HS-27A (cell line): ENCODE results near the gene STIM1.

ENCODE experiments used
- DNase-seq: peaks from one replicate; pipeline ENCODE4 v3.0.0-alpha.2; 2012; ENCODE audit warnings: low read depth, missing footprints

STIM1 gene

DNA sequence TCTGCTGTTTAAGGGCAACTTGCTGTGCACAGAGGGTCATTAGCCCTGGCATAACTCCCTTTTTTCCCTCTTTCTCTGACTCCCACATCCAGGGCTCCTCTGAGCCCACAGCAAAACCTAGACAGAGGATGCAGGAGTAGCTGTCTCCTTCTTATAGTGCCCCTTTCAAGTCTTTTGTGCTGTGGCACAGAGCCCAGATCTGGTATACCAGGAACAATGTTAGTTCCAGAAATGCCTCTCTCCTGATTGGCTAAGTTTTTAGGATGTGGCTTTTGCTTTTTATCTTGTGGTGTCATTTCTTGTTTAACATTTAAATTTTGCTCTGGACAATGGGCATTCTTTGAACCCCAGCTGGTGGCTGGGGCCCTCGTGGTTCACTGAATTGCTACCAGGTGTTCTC, 213.5 kb downstream of the STIM1 start:
- no peak for DNase-seq

DNA sequence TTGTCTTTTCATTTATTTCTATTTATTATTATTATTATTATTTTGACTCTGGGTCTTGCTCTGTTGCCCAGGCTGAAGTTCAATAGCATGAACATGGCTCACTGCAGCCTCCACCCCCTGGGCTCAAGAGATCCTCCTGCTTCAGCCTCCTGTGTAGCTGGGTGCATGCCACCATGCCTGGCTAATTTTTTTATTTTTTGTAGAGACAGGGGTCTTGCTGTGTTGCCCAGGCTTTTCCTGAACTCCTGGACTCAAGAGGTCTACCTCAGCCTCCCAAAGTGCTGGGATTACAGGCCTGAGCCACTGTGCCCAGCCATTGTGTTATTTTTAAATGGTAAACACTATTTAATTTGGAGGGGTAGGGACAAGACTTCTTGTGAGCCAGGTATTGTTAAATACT, 215.9 kb downstream of the STIM1 start:
- DNase-seq = no peak

DNA sequence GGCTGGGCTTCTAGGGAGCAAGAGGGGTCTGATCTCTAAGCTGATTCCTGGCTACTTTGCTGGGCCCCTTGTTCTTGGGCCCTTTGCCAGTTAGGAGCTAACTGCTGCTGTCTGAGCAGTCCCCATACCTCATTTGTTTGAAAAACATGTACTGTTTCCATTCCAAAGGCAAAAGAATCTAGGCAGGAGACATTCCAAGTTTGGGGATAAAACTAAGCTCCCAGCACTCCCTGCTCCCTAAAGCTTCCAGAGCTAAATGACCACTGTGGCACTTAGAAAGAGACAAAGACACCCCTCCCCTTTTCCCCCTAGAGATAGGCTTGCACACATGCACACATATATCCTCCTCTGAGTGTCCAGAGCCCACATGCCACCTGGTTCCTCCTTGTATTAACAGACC, 216.4 kb downstream of the STIM1 start:
- DNase-seq = no peak

DNA sequence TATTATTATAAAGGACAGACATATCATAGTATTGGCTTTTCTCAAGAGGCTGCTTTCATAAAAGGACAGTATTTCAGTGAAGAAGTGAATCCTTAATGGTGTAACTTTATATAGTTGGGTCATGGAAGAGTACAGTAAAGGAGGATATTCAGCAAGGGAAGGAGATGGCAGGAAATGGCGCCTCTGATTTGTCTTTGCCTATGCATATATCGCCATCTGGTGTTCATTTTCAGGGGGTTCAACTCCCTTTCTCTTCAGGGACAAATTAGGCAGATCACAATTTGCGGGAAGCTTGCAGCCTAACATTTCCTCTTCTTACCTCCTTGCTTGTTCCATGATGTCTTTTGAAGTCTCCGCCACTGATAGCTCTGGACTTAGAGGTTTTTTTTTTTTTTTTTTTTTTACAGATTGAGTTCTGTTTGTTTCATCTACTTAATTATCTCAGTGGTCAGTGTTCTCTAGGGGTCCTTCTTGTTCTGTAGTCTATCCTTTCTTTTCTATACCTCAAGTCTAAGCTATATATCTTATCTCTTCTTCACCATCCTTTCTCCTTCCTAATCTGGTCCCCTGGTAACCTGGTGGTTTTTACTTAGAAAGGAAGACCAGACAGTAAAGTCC, 217.3 kb downstream of the STIM1 start:
- DNase-seq = peak; percentile 38

DNA sequence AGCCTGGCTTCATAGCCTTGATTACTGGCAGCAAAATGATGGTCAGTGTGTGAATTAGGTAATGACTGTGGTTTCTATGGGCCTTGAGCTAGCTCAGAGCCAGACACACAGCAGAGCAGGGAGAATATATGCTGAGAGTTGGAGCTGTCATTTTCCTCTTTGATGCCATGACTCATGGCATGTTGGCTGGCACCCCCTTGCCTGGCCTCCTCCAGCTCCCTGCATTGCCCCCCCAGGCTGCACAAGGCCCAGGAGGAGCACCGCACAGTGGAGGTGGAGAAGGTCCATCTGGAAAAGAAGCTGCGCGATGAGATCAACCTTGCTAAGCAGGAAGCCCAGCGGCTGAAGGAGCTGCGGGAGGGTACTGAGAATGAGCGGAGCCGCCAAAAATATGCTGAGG, 218.8 kb downstream of the STIM1 start:
- DNase-seq = no peak

DNA sequence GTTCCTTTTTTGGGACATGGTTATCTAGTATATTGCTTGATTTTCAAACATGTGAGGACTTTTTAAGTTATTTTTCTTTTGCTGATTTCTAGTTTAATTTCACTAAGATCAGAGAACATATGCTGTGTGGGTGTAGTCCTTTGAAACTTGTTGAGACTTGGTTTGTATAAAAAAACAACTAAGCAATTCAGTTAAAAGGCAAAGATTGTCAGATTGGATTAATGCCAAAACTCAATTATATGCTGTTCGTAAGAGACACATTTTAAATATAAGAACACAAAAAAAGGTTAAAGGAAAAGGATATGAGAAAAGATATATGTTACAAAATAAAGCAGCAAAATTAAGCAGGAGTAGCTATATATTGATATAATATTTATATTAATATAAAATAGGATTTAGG, 221.3 kb downstream of the STIM1 start:
- no peak for DNase-seq

DNA sequence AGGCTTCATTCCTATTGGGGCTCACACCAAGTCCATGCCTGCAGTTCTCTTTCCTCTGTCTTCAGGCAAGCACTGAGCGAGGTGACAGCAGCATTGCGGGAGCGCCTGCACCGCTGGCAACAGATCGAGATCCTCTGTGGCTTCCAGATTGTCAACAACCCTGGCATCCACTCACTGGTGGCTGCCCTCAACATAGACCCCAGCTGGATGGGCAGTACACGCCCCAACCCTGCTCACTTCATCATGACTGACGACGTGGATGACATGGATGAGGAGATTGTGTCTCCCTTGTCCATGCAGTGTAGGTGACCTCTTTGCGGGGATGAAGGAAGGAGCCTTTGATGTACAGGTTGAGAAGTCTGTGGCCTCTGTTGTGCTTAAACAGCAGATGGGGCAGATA, 227.7 kb downstream of the STIM1 start:
- DNase-seq = no peak

DNA sequence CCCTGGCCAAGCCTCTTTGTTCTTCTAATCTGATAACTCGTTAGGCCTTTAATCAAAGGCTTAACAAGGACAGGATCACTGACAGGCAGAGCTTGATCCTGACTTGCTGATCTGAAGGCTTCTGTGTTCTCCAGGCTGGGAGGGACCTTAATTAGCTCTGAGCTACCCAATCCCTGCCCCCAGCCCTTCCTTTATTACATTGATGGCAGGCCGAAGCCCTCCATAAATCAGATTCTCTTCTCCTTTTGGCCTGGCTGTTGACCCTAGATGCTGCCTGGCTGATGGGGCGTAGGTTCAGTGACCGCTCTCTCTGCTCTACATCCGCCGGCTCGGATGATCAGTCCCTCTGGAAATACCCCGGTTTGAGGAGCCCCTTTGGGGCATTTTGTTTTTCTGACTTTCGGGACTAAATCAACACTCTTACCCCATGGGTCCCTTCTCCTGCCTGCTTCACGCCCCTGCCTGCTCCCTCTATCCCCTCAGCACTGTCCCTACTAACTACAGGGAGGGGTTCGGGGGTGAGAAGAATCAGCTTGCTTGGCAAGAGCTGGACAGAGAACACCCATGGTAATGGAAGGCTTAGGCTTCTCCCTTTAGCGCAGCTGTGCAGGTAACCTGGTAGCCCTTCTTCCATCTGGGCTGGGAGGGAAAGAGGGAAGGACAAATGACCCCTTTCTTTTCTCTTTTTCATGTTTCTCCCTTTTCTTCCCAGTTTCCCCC, 229.1 kb downstream of the STIM1 start:
- DNase-seq = no peak

DNA sequence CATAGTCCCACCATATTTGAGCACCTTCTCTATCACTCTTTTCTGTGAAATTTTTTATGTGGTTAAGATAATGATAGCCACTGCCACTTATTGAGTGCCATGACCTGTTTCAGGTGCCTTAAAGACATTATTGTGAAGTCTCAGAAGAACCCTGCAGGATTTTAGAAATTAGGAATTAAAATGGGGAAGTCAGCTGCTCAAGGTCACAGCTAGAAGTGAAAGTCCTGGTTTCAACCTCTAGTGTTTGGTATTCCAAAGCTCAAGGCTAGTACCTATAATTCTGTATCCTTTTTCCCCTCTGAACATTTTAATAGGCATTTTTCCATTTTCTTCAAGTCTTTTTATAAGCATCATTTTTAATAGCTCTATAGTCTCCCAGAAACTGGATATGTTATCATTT, 230.1 kb downstream of the STIM1 start:
- DNase-seq = no peak

DNA sequence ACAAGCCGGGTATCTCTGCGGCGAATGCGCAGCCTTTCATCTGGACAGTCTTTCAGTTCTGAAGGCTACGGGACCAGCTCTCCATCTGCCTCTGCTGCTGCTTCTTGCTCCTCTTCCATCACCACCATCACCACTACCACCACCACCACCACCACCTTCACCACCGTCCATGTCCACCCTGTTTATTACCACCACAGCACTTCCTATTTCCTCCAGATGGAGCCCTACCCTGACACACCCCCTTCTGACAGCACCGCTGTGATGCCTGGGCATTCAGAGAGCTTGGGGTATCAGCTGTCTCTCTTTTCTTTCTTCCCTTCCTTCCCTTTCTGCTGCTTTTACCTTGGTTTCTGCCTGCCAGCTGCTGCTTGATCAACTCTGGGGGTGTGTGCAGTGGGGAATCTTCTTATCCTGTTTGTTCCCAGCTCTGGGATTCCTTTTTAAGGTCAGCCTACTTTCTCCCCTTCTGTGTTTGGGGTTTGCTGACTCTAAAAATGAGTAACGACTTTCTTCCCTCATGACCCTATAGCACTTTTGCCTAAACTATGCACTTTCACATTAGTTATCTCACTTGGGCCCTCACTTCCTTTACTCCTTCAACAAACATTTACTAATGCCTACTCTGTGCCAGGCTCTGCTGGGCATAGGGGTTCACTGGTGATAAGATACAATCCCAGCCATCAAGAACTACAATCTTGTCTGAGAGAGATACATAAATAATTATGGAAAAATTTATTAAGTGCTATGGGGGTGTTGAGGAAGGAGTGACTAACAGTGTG, 231.3 kb downstream of the STIM1 start:
- DNase-seq = no peak

DNA sequence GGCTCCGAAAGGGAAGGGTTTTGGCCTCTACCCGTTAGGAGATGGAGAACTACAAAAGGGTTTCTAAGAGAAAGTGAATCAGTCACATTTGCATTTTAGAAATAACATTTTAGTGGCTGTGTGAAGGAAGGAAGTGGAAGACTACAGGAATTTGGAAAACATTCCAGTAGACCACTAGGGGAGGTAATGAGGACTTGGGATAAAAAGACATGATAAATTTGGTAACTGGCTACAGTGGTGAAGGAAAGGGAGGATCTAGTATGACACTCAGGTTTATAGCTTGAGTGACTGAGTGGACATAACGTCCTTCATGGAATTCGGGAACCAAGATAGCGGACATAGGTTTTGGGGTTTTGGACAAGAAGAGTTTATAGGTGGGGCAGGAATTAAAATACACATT, 232.1 kb downstream of the STIM1 start:
- DNase-seq = no peak

DNA sequence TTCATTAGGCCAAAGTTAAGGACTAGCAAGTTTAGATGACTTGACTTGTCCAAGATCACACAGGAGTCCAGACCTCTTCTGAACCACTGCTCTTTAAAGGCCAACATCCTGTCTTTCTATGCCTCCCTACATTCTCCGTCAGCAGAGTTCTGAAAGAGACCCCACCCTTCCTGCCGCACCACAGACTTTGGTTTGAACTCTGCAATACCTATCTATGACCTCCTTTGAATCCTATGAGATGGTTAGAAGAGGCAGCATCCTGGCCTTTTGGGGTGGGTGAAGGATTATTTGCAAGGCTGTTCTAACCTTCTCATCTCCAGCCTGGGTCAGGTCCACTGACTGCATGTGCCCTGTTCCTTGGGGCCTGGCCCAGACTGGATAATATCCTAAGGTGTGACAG, 234.8 kb downstream of the STIM1 start:
- no peak for DNase-seq

DNA sequence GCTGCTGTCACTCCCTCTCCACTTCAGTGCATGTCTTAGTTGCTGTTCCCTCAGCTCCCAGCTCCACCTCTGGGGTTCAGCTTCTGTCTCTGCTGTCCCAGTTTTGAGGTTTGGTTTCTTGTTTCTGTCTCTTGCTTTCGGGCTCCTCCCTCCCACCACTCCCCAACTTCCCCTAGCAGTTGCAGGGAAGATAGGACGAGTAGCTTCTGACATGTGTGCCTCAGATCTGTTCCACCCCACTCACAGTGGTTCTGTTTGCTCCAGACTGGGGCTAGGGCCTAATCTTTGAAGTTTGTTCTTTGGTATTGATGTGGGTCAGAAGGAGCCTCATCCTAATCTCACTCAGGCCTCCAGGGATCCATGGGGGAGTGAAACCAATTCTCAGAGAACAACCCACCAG, 236.6 kb downstream of the STIM1 start:
- no peak for DNase-seq

DNA sequence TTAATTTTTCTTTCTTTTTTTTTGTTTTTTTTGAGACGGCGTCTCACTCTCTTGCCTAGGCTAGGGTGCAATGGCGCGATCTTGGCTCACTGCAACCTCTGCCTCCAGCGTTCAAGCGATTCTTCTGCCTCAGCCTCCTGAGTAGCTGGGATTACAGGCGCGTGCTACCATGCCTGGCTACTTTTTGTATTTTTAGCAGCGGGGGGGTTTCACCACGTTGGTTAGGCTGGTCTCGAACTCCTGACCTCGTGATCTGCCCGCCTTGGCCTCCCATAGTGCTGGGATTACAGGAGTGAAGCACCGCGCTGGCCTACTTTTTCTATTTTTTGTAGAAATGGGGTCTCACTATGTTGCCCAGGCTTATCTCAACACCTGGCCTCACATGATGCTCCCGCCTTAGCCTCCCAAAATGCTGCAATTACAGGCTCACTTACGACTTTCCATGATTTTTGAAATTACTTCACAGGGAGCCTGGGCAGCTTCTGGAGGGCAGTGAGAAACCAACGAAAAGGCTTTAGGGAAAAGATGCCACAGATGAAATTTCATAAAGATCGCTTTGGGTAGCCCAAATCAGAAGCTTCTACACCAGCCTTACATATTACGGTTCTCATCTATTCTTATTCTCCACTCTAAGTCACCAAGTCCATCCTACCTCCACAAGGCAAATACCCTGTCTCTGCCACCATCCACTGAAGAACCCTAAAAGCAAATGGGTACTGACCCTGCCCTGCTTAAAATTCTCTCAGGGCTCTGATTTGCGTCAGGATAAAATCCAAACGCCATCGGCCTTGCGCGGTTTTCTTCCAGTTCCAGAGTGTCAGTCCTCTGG, 238.3 kb downstream of the STIM1 start:
- DNase-seq = no peak

DNA sequence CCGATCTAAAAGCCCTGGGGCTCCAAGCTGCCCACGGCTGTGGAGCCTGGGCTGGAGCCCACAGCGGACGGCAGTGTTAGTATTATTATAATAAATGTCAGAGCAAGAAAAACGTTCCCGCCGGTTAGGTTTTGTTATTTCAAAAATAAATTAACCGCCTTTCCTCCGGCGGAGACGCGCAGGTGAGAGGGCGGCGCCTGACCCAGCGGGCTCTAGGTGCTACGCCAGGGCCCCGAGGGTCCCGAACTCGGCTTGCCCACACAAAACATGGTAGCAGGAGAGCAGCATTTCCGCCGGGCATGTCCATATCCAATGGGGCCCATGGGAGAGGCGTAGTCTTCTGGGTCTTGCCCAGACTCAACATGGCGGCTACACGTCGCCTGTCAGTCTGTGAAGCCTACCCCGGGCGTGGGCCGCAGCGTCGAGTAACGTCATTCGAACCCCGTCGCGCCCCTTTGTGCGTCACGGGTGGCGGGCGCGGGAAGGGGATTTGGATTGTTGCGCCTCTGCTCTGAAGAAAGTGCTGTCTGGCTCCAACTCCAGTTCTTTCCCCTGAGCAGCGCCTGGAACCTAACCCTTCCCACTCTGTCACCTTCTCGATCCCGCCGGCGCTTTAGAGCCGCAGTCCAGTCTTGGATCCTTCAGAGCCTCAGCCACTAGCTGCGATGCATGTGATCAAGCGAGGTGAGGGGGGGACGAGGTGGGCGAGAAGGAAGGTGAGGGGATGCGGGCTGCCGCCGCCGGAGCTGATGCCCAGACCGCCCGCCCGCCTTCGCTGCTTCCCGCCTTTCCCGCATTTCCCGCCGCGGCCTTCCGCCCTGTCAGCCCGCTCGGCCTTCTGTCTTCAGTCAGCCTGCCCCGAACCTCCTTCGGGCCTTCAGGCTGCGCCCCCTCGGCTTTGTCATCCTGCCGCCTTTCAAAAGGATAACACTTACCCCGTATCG, 239.2 kb downstream of the STIM1 start, which contains the start of gene RRM1:
Gene RRM1 (plus strand): TSS at position 452 of the 944 bp plus-strand sequence. CDS start 214 bp downstream, at position 666.
- peak; percentile 85 for DNase-seq

DNA sequence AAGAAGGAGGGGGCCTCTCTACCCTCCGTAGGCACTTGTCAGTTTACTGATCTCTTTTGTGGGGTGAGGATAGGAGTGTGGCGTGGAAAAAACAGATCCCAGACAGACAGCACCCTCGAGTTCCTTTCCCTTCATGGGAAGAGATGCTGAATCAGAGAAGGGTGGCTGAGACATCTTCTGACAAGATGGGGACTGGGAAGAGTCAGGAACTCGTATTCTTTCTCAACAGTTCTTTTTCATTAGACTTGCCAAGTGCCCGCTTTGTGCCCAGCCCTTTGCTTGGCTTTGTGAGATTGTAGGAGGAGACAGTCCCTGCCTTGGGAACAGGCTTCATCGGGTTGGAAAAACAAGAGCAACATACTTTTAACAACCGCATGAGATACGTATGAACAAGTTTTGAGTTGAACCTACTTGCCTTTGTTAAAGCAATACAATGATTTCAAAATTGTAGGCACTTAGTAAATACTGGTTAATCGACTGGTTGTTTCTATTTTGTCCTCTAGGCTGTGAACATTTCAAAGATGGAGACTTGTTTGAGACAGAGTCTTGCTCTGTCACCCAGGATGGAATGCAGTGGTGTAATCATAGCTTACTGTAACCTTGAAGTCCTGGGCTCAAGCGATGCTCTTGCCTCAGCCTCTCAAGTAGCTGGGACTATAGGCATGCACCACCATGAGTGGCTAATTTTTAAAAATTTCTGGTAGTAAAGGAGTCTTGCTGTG, 240.2 kb downstream of the STIM1 start:
- DNase-seq = peak; percentile 24

DNA sequence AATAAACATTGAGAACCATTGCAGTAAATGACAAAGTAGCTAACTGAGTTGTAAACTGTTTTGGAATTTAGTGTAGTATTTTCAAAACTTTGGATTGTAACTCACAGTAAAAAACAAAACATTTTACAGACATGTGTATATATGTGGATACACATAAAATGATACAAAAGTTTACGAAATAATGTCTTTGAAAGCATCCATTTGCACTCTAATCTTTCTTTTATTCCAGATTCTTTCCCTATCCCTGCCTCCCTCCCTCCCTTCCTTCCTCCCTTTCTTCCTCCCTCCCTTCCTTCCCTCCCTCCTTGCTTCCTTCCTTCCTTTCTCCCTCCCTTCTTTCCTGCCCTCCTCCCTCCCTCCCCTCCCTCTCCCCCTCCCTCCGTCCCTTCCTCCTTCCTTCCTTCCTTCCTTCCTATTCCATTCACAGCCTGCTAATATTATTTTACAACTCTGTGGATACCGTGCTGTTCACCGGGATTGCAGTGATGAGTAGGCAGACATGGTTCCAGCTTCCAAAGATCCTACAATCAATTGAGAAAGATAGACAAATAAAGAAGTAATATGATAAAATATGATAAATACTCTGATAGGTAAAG, 242.7 kb downstream of the STIM1 start:
- no peak for DNase-seq

DNA sequence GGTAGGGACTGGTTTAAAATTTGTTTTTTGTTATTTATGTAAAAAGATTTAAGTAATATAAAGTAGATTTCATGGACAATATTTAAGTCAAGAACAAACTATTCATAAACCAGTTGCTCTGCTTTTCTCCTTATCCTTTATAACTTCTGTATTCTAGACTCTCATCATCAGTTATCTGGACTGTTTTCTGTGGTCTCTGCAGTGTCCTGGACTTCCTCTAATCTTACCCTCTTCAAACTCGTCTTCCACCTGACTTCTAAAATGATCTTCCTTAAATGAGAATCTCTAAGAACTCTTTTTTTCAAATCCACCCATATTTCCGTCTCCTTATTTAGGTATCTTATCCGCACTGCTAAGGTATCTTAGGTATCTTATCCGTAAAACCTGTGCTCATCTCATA, 247.2 kb downstream of the STIM1 start:
- no peak for DNase-seq

DNA sequence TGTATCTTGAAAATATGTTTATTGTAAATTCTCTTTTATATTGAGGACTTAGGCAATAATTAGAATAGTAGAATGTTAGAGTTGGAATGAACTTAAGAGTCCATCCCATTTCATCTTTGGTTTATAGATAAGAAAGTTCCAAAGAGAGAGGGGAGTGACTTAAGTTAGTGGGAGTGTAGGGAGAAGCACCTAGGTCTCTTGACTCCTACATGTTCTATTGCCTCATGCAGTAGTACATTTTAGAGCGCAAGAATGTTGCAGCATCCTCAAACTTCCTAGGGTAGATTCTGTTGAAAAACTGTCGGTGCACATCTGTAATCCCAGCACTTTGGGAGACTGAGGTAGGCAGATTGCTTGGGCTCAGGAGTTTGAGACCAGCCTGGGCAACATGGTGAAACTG, 247.8 kb downstream of the STIM1 start:
- no peak for DNase-seq

DNA sequence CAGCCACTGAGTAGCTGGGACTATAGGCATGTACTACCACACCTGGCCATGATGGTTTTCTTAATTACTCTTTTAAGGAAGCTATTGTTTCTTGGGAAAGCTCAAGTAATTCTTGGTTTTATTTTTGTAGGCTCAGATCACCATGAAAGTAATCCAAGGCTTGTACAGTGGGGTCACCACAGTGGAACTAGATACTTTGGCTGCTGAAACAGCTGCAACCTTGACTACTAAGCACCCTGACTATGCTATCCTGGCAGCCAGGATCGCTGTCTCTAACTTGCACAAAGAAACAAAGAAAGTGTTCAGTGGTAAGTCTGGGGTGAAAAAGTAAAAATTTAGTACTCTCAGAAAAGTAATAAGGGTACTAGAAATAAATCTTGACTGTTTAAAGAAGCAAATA, 250.5 kb downstream of the STIM1 start:
- DNase-seq = no peak
